Skin epidermis (tissue), 12 donors: Measurements from ENCODE around the gene CFAP20DC.
"Not testable (repeated sequence)": the region's sequence is repeated elsewhere in the genome, so short reads cannot be mapped to it uniquely, and the experiment has no call there.

Source experiments
- H3K27ac ChIP-seq, 21 experiments: fragments of 200-600 bp; sonication (generic) in 11 of 21; one replicate each; pipeline ENCODE4 v1.5.0; 2020; ENCODE audit warnings: mild to moderate bottlenecking in 3 of 21, inconsistent platforms in 2 of 21, moderate library complexity in 2 of 21
- H3K4me3 ChIP-seq, 7 experiments: fragments of 200-600 bp; sonication (generic) in 2 of 7; one replicate each; pipeline ENCODE4 v1.5.0; 2020; ENCODE audit warnings: inconsistent platforms in 2 of 7, mild to moderate bottlenecking in 2 of 7, moderate library complexity in 1 of 7

The CFAP20DC gene

GRCh38 chr3:58719684-58720083 is 330.1 kb downstream of the CFAP20DC start:
- H3K4me3 ChIP-seq, result no peak overlapping the region
- H3K27ac ChIP-seq, result no peak overlapping the region

- H3K27ac ChIP-seq, result no peak overlapping the region
These were observed 336.0 kb downstream of the CFAP20DC start for GRCh38 chr3:58713715-58714401.

GRCh38 chr3:58711871-58712270 is 338.0 kb downstream of the CFAP20DC start:
- Histone ChIP-seq H3K27ac (no peak overlapping the region), H3K4me3 (no peak overlapping the region)

More at GRCh38 chr3:58713715-58714401, 336.0 kb downstream of the CFAP20DC start:
- no peak overlapping the region for H3K4me3 ChIP-seq

GRCh38 chr3:58708983-58709382 is 340.8 kb downstream of the CFAP20DC start:
- not testable (repeated sequence) for H3K27ac ChIP-seq, H3K4me3 ChIP-seq

GRCh38 chr3:58708116-58708791 is 341.6 kb downstream of the CFAP20DC start:
- H3K4me3 ChIP-seq, result no peak overlapping the region
- no peak overlapping the region for H3K27ac ChIP-seq

GRCh38 chr3:58707390-58707930 is 342.4 kb downstream of the CFAP20DC start:
- H3K4me3 ChIP-seq, result no peak overlapping the region
- H3K27ac ChIP-seq, result no peak overlapping the region

- H3K4me3 ChIP-seq, result no peak overlapping the region
- H3K27ac ChIP-seq, result no peak overlapping the region
These were observed 343.2 kb downstream of the CFAP20DC start for GRCh38 chr3:58706395-58707167.

GRCh38 chr3:58704745-58705144 is 345.1 kb downstream of the CFAP20DC start:
- H3K4me3 ChIP-seq, result no peak overlapping the region
- no peak overlapping the region for H3K27ac ChIP-seq

GRCh38 chr3:58704304-58704703 is 345.5 kb downstream of the CFAP20DC start:
- H3K4me3 ChIP-seq, H3K27ac ChIP-seq: not testable (repeated sequence)

GRCh38 chr3:58698246-58698645 is 351.6 kb downstream of the CFAP20DC start:
- Histone ChIP-seq H3K27ac (no peak overlapping the region), H3K4me3 (no peak overlapping the region)

GRCh38 chr3:58697561-58697960 is 352.3 kb downstream of the CFAP20DC start:
- H3K4me3 ChIP-seq, result no peak overlapping the region
- no peak overlapping the region for H3K27ac ChIP-seq

GRCh38 chr3:58696813-58697212 is 353.0 kb downstream of the CFAP20DC start:
- H3K27ac ChIP-seq, H3K4me3 ChIP-seq: not testable (repeated sequence)

GRCh38 chr3:58696093-58696492 is 353.7 kb downstream of the CFAP20DC start:
- no peak overlapping the region for H3K27ac ChIP-seq
- no peak overlapping the region for H3K4me3 ChIP-seq

- H3K27ac ChIP-seq, H3K4me3 ChIP-seq: not testable (repeated sequence)
These were observed 354.5 kb downstream of the CFAP20DC start for GRCh38 chr3:58695284-58695683.

- H3K27ac ChIP-seq, result no peak overlapping the region
- no peak overlapping the region for H3K4me3 ChIP-seq
These were observed 355.6 kb downstream of the CFAP20DC start for GRCh38 chr3:58693940-58694850.

- Histone ChIP-seq H3K27ac (no peak overlapping the region), H3K4me3 (no peak overlapping the region)
These were observed 357.3 kb downstream of the CFAP20DC start for GRCh38 chr3:58692484-58692883.
